ENCODE measurements around the gene TNFAIP8L1. TPM values are rescaled to one million over a fixed set of nuclear protein-coding genes. Genes with fewer than 3 reads are reported as not detected.

Gene TNFAIP8L1
- total RNA-seq, 1 donor from 2014 or later, result 0.64 TPM

- peaks cover 83 to 98% of the 10 kb centered on the region in 2 donors for H3K36me3 ChIP-seq
- DNase-seq (ENCODE audit: low spot score in 2 of 2), result no peak
- H3K27me3 ChIP-seq, result no peaks in the 10 kb centered on the region
- H3K27ac ChIP-seq, result peak overlapping the region in 1 of 2 donors; percentile 3
- H3K9me3 ChIP-seq, result no peaks in the 10 kb centered on the region
- TF ChIP-seq, protein P1, sequence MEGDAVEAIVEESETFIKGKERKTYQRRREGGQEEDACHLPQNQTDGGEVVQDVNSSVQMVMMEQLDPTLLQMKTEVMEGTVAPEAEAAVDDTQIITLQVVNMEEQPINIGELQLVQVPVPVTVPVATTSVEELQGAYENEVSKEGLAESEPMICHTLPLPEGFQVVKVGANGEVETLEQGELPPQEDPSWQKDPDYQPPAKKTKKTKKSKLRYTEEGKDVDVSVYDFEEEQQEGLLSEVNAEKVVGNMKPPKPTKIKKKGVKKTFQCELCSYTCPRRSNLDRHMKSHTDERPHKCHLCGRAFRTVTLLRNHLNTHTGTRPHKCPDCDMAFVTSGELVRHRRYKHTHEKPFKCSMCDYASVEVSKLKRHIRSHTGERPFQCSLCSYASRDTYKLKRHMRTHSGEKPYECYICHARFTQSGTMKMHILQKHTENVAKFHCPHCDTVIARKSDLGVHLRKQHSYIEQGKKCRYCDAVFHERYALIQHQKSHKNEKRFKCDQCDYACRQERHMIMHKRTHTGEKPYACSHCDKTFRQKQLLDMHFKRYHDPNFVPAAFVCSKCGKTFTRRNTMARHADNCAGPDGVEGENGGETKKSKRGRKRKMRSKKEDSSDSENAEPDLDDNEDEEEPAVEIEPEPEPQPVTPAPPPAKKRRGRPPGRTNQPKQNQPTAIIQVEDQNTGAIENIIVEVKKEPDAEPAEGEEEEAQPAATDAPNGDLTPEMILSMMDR (IDR thresholded peaks at IDR 0.05), result no peak
- intact Hi-C loops (cut with DNase I), result no loop called here
- H3K4me1 ChIP-seq, result no peaks in the 10 kb centered on the region
- H3K4me3 ChIP-seq, result no peak overlapping the region
These were observed 55.1 kb downstream of the TNFAIP8L1 start for GRCh38 chr19:4694211-4694987.

- DNase-seq (ENCODE audit: low spot score in 2 of 2), result no peak
- no peaks in the 10 kb centered on the region for H3K9me3 ChIP-seq
- intact Hi-C loops (cut with DNase I), result no loop called here
- no peaks in the 10 kb centered on the region for H3K4me1 ChIP-seq
- peaks cover 83 to 98% of the 10 kb centered on the region in 2 donors for H3K36me3 ChIP-seq
- peak overlapping the region in 1 of 2 donors; percentile 3 for H3K27ac ChIP-seq
- no peak overlapping the region for H3K4me3 ChIP-seq
- TF ChIP-seq, protein P1 (IDR thresholded peaks at IDR 0.05), result no peak
- H3K27me3 ChIP-seq, result no peaks in the 10 kb centered on the region
These were observed 56.0 kb downstream of the TNFAIP8L1 start for GRCh38 chr19:4695224-4695731.

GRCh38 chr19:4697304-4697703 lies 58.0 kb downstream of the TNFAIP8L1 start:
- Histone ChIP-seq H3K27me3 (no peaks in the 10 kb centered on the region), H3K27ac (no peak overlapping the region), H3K4me3 (no peak overlapping the region), H3K9me3 (no peaks in the 10 kb centered on the region), H3K36me3 (peaks cover 91 to 98% of the 10 kb centered on the region in 2 donors), H3K4me1 (no peaks in the 10 kb centered on the region)
- intact Hi-C loops (cut with DNase I), result no loop called here
- DNase-seq (ENCODE audit: low spot score in 2 of 2), result no peak
- TF ChIP-seq, protein P1 (IDR thresholded peaks at IDR 0.05), result no peak

DNA sequence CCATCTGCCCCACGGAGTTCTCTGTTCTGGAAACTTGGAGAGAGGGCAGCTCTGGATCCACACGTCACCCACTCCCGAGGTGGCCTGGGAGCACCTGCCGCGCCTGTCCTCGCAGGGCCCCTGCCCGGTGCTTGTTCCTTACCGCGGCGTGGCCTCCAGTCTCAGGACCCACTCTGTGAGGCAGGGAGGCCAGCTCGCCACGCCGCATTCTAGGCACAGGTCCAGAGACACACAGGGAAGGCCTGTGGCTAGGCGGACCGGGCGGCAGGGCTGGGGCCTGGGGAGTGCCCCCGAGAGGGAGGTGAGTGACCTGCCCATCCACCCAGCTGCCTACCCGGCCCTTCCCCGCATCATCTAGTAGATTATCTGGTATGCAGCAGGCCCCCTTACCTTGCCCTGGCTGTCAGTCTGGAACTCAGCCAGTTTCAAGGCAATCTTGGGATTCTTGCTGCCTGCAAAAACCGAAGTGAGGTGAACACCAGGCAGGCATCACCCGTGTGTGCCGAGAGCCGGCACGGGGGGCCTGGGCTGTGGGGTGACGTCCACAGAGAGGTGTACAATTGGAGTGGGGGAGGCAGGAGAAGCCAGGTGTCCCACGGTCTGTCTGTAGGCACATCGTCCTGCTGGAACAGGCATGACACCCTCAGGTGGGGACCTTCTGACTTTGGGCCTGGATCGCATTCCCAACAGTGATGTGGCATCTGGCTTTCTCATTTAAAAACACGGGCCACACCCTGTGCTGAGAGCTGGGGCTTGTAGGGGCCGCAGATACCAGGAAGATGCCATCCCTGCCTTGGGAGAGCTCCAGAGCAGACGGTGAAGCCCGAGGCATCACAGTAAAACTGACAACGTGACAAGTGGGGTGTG lies 60.7 kb downstream of the TNFAIP8L1 start:
- H3K36me3 ChIP-seq, result peaks cover 88 to 98% of the 10 kb centered on the region in 2 donors

GRCh38 chr19:4700693-4700970 lies 61.3 kb downstream of the TNFAIP8L1 start:
- DNase-seq (ENCODE audit: low spot score in 2 of 2), result no peak
- H3K4me1 ChIP-seq, result no peaks in the 10 kb centered on the region
- no peak overlapping the region for H3K4me3 ChIP-seq
- peaks cover 82 to 98% of the 10 kb centered on the region in 2 donors for H3K36me3 ChIP-seq
- H3K27me3 ChIP-seq, result no peaks in the 10 kb centered on the region
- intact Hi-C loops (cut with DNase I), result no loop called here
- H3K9me3 ChIP-seq, result no peaks in the 10 kb centered on the region
- TF ChIP-seq, protein P1 (IDR thresholded peaks at IDR 0.05), result no peak
- H3K27ac ChIP-seq, result no peak overlapping the region

More for the DNA sequence above, 60.7 kb downstream of the TNFAIP8L1 start:
- no peak overlapping the region for H3K27ac ChIP-seq
- no peak overlapping the region for H3K4me3 ChIP-seq
- DNase-seq (ENCODE audit: low spot score in 2 of 2), result no peak
- no peaks in the 10 kb centered on the region for H3K27me3 ChIP-seq
- TF ChIP-seq, protein P1 (IDR thresholded peaks at IDR 0.05), result no peak
- intact Hi-C loops (cut with DNase I), result no loop called here
- H3K4me1 ChIP-seq, result no peaks in the 10 kb centered on the region
- no peaks in the 10 kb centered on the region for H3K9me3 ChIP-seq

Measured in ascending aorta (tissue), 2 donors.